ENCODE results near the gene GOLGA7B. TPM values are rescaled to one million over a fixed set of nuclear protein-coding genes. Genes with fewer than 3 reads are reported as not detected.

The GOLGA7B gene
- total RNA-seq, 1 donor from 2014 or later, result 0.98 TPM

- Histone ChIP-seq H3K27ac (no peak overlapping the region), H3K36me3 (no peaks in the 10 kb centered on the region), H3K4me3 (no peak overlapping the region), H3K9me3 (no peaks in the 10 kb centered on the region), H3K4me1 (no peaks in the 10 kb centered on the region), H3K27me3 (no peaks in the 10 kb centered on the region)
- no peak for TF ChIP-seq CTCF (IDR thresholded peaks at IDR 0.05)
- intact Hi-C loops (cut with DNase I), result no loop called here
- DNase-seq (no peak), ATAC-seq (no peak)
Observed at GRCh38 chr10:97876402-97876801, 26.8 kb downstream of the GOLGA7B start.

GRCh38 chr10:97879241-97879640 is 29.6 kb downstream of the GOLGA7B start:
- Histone ChIP-seq H3K27me3 (no peaks in the 10 kb centered on the region), H3K4me3 (no peak overlapping the region), H3K27ac (no peak overlapping the region), H3K4me1 (no peaks in the 10 kb centered on the region), H3K9me3 (no peaks in the 10 kb centered on the region), H3K36me3 (no peaks in the 10 kb centered on the region)
- DNase-seq (no peak), ATAC-seq (no peak)
- no peak for TF ChIP-seq CTCF (IDR thresholded peaks at IDR 0.05)
- intact Hi-C loops (cut with DNase I), result no loop called here

- no peak for DNase-seq
- no peak for TF ChIP-seq CTCF (IDR thresholded peaks at IDR 0.05)
- no peaks in the 10 kb centered on the region for H3K4me1 ChIP-seq
Observed at GRCh38 chr10:97880109-97880508, 30.5 kb downstream of the GOLGA7B start.

GRCh38 chr10:97882142-97883091 is 32.8 kb downstream of the GOLGA7B start:
- no peak overlapping the region for H3K27ac ChIP-seq
- H3K27me3 ChIP-seq, result no peaks in the 10 kb centered on the region
- ATAC-seq (peak; percentile 58), DNase-seq (no peak)
- H3K36me3 ChIP-seq, result no peaks in the 10 kb centered on the region
- TF ChIP-seq CTCF (IDR thresholded peaks at IDR 0.05), result no peak
- H3K4me1 ChIP-seq, result no peaks in the 10 kb centered on the region
- no peak overlapping the region for H3K4me3 ChIP-seq
- intact Hi-C loops (cut with DNase I), result no loop called here
- H3K9me3 ChIP-seq, result no peaks in the 10 kb centered on the region

More at GRCh38 chr10:97880109-97880508, 30.5 kb downstream of the GOLGA7B start:
- ATAC-seq, result no peak
- H3K9me3 ChIP-seq, result no peaks in the 10 kb centered on the region
- H3K27me3 ChIP-seq, result no peaks in the 10 kb centered on the region
- no peak overlapping the region for H3K4me3 ChIP-seq
- no peak overlapping the region for H3K27ac ChIP-seq
- H3K36me3 ChIP-seq, result no peaks in the 10 kb centered on the region
- intact Hi-C loops (cut with DNase I), result no loop called here

- Histone ChIP-seq H3K4me3 (no peak overlapping the region), H3K9me3 (no peaks in the 10 kb centered on the region), H3K36me3 (no peaks in the 10 kb centered on the region), H3K27me3 (no peaks in the 10 kb centered on the region), H3K27ac (no peak overlapping the region), H3K4me1 (no peaks in the 10 kb centered on the region)
- intact Hi-C loops (cut with DNase I), result no loop called here
- no peak for ATAC-seq
- DNase-seq, result no peak
- TF ChIP-seq CTCF (IDR thresholded peaks at IDR 0.05), result no peak
Observed at GRCh38 chr10:97883092-97883485, 33.4 kb downstream of the GOLGA7B start.
